T-helper 2 cell treated with Interferon-gamma antibody and Interleukin-4, amounts not matched to agents 5 μg/mL and 100 μg/mL, for 36 hours (primary cell): ENCODE measurements around the gene LGALS4.

ENCODE experiments used
- DNase-seq: peaks from one replicate; pipeline ENCODE4 v3.0.0; 2021; ENCODE audit warnings: low spot score
- H3K27ac Mint-ChIP-seq: one replicate; pipeline ENCODE4 v1.8.0; 2021; ENCODE audit warnings: mild to moderate bottlenecking, mixed read lengths
- H3K27me3 Mint-ChIP-seq: one replicate; pipeline ENCODE4 v1.8.0; 2021; ENCODE audit warnings: low read depth, mixed read lengths
- H3K36me3 Mint-ChIP-seq: one replicate; pipeline ENCODE4 v1.8.0; 2021; ENCODE audit warnings: low read depth, mixed read lengths
- H3K4me1 Mint-ChIP-seq: one replicate; pipeline ENCODE4 v1.8.0; 2021; ENCODE audit warnings: low read depth, mixed read lengths
- H3K4me3 Mint-ChIP-seq: one replicate; pipeline ENCODE4 v1.8.0; 2022; ENCODE audit warnings: mild to moderate bottlenecking, moderate library complexity, mixed read lengths
- H3K9me3 Mint-ChIP-seq: one replicate; pipeline ENCODE4 v1.8.0; 2021; ENCODE audit warnings: mixed read lengths

Gene LGALS4

DNA sequence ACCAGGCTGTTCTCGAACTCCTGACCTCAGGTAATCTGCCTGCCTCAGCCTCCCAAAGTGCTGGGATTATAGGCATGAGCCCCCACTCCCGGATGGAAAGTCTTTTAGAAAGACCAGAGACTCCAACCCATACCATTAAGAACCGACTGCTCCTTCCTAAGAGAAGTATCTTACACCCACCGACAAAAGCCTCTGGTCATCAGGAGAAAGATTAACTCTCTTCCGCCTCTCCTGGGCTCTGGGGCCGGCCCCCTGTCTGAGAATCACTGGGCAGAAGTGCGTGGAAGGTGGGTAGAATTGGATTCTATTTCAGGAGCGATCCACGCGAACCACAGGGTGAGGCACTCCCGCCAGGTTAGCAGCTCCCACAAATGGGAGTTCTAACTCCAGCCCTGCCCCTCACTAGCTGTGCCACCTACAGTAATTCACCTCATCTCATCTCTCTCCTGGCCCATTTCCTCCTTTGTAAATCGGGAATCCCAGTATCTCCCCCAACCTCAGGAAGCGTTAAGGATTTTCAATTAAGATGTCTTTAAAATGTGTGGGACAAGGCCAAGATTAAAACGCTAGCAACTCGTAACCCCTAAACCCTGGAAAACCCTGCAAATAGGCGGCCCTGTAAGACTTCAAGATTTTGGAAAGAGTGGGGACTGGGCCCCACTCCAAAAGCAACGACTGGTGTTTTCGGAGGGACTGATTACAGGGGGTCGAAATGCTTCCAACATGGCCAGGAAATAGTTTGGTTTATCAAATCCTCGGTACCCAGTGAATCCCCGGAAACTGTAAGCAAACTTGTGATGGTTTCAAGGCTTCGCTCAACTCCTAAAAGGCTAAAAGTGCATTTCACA, 35.8 kb upstream of the LGALS4 start:
- peak overlapping the region; percentile 100 for H3K27ac Mint-ChIP-seq
- H3K4me1 Mint-ChIP-seq: peaks cover 56% of the 10 kb centered on the region
- peak overlapping the region; percentile 96 for H3K4me3 Mint-ChIP-seq
- no peak for DNase-seq
- H3K36me3 Mint-ChIP-seq: peaks cover 53% of the 10 kb centered on the region
- H3K27me3 Mint-ChIP-seq: no peaks in the 10 kb centered on the region
- H3K9me3 Mint-ChIP-seq: no peaks in the 10 kb centered on the region

- DNase-seq: no peak
- H3K9me3 Mint-ChIP-seq: no peaks in the 10 kb centered on the region
- H3K27ac Mint-ChIP-seq: no peak overlapping the region
- H3K4me3 Mint-ChIP-seq: peak overlapping the region; percentile 17
- no peaks in the 10 kb centered on the region for H3K27me3 Mint-ChIP-seq
- H3K4me1 Mint-ChIP-seq: peaks cover 68% of the 10 kb centered on the region
- peaks cover 76% of the 10 kb centered on the region for H3K36me3 Mint-ChIP-seq
Observed at GRCh38 chr19:38846097-38846496, 33.4 kb upstream of the LGALS4 start.

GRCh38 chr19:38845374-38846024, 32.8 kb upstream of the LGALS4 start:
- H3K4me3 Mint-ChIP-seq: peak overlapping the region; percentile 44
- peaks cover 68% of the 10 kb centered on the region for H3K4me1 Mint-ChIP-seq
- no peaks in the 10 kb centered on the region for H3K9me3 Mint-ChIP-seq
- H3K27ac Mint-ChIP-seq: peak overlapping the region; percentile 70
- no peak for DNase-seq
- peaks cover 82% of the 10 kb centered on the region for H3K36me3 Mint-ChIP-seq
- H3K27me3 Mint-ChIP-seq: no peaks in the 10 kb centered on the region

DNA sequence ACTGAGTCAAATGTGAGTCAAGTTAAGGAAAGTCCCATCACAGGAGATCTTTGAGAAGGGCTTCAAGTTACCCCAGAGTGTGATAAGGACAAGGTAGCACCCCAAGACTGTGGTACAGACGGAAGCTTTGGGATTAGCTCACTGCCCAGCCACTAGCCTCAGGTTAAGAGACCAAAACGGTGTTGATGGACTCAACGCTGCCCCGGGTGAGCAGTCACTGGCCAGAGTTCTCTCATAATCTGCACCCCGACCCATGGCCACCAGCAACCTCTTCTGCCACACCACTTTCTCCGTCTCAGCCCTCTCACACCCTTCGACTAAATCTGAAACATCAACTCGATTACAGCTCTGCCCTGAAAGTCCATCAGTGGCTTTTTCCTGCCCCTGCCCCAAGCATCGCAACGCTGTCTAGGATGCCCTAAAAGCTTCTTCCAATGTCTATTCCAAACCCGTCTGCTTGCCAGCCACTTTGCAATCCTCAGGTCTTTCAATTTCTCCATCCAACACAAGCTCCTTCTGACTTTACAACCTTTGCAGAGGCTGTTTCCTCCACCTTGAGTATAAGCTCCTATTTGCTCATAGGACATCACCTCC, 31.4 kb upstream of the LGALS4 start:
- peaks cover 71% of the 10 kb centered on the region for H3K4me1 Mint-ChIP-seq
- H3K36me3 Mint-ChIP-seq: peaks cover 92% of the 10 kb centered on the region
- no peaks in the 10 kb centered on the region for H3K27me3 Mint-ChIP-seq
- no peak for DNase-seq
- H3K9me3 Mint-ChIP-seq: no peaks in the 10 kb centered on the region
- peak overlapping the region; percentile 78 for H3K4me3 Mint-ChIP-seq
- peak overlapping the region; percentile 75 for H3K27ac Mint-ChIP-seq

DNA sequence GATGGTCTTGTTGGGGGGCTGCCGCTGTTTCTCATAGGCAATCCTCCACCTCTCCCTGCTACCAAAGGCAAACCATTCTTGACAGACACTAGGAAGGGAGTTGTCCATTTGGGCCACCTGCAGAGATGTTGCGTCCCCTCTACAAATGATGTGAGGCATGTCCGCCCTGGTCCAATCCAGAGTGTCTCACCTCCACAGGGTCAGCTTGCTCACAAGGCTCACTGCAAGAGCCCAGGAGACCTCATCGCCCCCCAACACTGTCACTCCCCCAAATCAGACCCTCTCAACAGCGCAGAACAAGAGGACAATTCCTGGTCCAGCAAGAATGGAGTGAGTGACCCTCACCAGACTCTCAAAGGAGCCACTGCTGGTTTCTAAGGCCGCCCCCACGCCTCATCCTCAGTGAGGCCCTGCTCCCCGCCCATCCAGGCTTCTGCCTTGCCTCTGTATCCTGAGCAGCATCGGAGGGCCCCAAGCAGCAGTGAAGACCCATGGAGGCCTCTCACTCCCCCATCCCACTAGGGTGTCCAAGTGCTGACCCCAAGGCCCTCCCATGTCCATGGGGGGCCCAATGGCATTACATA, 30.5 kb upstream of the LGALS4 start:
- Mint-ChIP-seq H3K27me3 (no peaks in the 10 kb centered on the region), H3K4me3 (peak overlapping the region; percentile 78), H3K27ac (peak overlapping the region; percentile 91), H3K9me3 (no peaks in the 10 kb centered on the region), H3K36me3 (peaks cover 92% of the 10 kb centered on the region), H3K4me1 (peaks cover 71% of the 10 kb centered on the region)
- no peak for DNase-seq

GRCh38 chr19:38842439-38843174, 29.9 kb upstream of the LGALS4 start:
- Mint-ChIP-seq H3K9me3 (no peaks in the 10 kb centered on the region), H3K4me1 (peaks cover 65% of the 10 kb centered on the region), H3K27me3 (no peaks in the 10 kb centered on the region), H3K36me3 (peaks cover 91% of the 10 kb centered on the region), H3K27ac (peak overlapping the region; percentile 91), H3K4me3 (peak overlapping the region; percentile 78)
- peak; percentile 62 for DNase-seq

DNA sequence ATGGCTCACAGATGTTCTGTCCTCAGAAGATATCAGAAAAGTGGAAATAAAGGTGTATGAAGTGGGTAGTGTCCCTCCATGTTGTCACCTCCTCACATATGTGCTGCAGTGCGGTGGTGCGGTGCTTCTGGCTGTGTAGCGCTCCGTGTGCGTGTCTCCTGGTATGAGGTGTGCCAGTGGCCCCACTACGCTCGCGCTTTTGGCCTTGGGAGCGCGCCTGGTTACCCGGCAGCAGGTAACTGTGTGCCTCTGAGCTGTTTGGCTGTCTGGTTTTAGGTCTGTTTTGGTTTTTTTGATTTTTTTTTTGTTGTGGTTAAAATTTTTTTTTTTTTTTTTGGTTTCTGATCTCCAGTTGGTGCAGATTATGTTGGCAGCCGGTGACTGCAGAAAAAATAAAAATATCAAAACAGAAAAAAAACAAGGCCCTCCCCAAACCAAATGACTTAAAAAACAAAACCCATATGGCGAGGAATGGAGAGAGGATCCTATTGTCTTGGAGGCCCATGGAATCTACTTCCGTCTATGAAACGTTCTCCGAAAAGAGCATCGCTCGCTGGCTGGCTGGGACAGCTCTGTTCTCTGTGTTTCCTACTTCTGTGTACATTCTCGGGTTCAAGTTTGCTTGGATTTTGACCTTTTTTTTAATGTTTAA, 29.2 kb upstream of the LGALS4 start:
- DNase-seq: no peak
- peaks cover 90% of the 10 kb centered on the region for H3K36me3 Mint-ChIP-seq
- peak overlapping the region; percentile 78 for H3K4me3 Mint-ChIP-seq
- H3K27me3 Mint-ChIP-seq: no peaks in the 10 kb centered on the region
- H3K9me3 Mint-ChIP-seq: no peaks in the 10 kb centered on the region
- peak overlapping the region; percentile 91 for H3K27ac Mint-ChIP-seq
- H3K4me1 Mint-ChIP-seq: peaks cover 61% of the 10 kb centered on the region

GRCh38 chr19:38841180-38841766, 28.5 kb upstream of the LGALS4 start:
- no peaks in the 10 kb centered on the region for H3K9me3 Mint-ChIP-seq
- H3K4me1 Mint-ChIP-seq: peaks cover 58% of the 10 kb centered on the region
- no peak for DNase-seq
- peaks cover 91% of the 10 kb centered on the region for H3K36me3 Mint-ChIP-seq
- peak overlapping the region; percentile 55 for H3K4me3 Mint-ChIP-seq
- no peaks in the 10 kb centered on the region for H3K27me3 Mint-ChIP-seq
- peak overlapping the region; percentile 73 for H3K27ac Mint-ChIP-seq

GRCh38 chr19:38840583-38840968, 27.8 kb upstream of the LGALS4 start:
- Mint-ChIP-seq H3K27ac (no peak overlapping the region), H3K4me3 (peak overlapping the region; percentile 55), H3K27me3 (no peaks in the 10 kb centered on the region), H3K4me1 (peaks cover 52% of the 10 kb centered on the region), H3K36me3 (peaks cover 90% of the 10 kb centered on the region), H3K9me3 (no peaks in the 10 kb centered on the region)
- no peak for DNase-seq

GRCh38 chr19:38839816-38840582, 27.3 kb upstream of the LGALS4 start:
- Mint-ChIP-seq H3K27me3 (no peaks in the 10 kb centered on the region), H3K27ac (no peak overlapping the region), H3K36me3 (peaks cover 87% of the 10 kb centered on the region), H3K4me3 (no peak overlapping the region), H3K4me1 (peaks cover 48% of the 10 kb centered on the region), H3K9me3 (no peaks in the 10 kb centered on the region)
- no peak for DNase-seq

DNA sequence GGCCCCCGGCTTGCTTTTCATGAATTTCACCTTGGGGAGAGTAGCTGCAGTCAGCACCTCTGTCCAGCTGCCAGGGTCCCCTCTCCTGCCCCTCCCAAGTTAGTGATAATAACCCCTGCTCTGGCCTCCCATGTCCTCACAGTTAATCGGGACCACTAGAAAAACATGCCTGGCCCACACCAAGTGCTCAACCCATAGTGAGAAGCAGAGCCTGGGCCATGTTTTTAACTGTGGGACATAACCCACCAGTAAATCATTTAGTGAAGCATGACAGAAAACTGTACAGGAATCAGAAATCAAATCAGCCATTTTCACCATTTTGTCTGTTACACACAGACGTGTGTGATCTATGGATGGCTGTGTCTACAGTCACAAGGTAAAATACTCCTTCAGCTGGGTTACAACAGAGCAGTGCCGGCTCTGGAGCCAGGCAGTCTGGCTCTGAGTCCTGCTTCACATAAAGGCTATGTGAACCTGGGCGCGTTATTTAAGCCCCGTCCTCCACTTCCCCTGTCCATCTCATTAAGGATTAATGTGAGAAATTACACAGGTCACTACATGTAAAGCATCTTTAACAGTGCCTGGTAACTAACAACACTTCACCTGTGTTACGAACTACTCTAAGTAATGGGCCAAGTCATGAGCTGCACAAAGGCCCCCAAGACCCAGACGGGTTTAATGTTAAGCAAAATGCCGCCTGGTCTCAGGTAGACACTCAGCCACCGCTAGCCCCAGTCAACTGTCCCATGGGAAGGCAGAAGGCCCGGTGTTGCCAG, 26.4 kb upstream of the LGALS4 start:
- H3K27ac Mint-ChIP-seq: peak overlapping the region; percentile 68
- H3K27me3 Mint-ChIP-seq: no peaks in the 10 kb centered on the region
- H3K4me3 Mint-ChIP-seq: no peak overlapping the region
- H3K4me1 Mint-ChIP-seq: peaks cover 43% of the 10 kb centered on the region
- H3K9me3 Mint-ChIP-seq: no peaks in the 10 kb centered on the region
- peaks cover 83% of the 10 kb centered on the region for H3K36me3 Mint-ChIP-seq
- no peak for DNase-seq
